Measurements from ENCODE around the gene AP5M1.

AP5M1 gene

GRCh38 chr14:57291692-57292647 is 23.2 kb downstream of the AP5M1 start:
- peaks cover 34% of the 10 kb centered on the region for H3K36me3 ChIP-seq (ENCODE audit: insufficient read depth, low read depth, low read length)
- H3K4me3 ChIP-seq (ENCODE audit: low read length): no peak overlapping the region
- peaks cover 5% of the 10 kb centered on the region; the same call in 1 of the 2 replicates for H3K4me1 ChIP-seq (ENCODE audit: insufficient read depth, low read length)
- no peaks in the 10 kb centered on the region for H3K9me3 ChIP-seq (ENCODE audit: insufficient read depth, low read depth, low read length)
- 0 out of 2 replicates have a peak overlapping the region, but pooled peaks have one; percentile 31 for H3K9ac ChIP-seq (ENCODE audit: low read depth, low read length)
- H3K27ac ChIP-seq (ENCODE audit: low read length): no peak overlapping the region
- H3K27me3 ChIP-seq (ENCODE audit: insufficient read depth, low read length): no peaks in the 10 kb centered on the region

GRCh38 chr14:57293866-57294837 is 25.4 kb downstream of the AP5M1 start:
- Histone ChIP-seq H3K27ac (ENCODE audit: low read length) (no peak overlapping the region), H3K4me1 (ENCODE audit: insufficient read depth, low read length) (peaks cover 5% of the 10 kb centered on the region; the same call in 1 of the 2 replicates), H3K9me3 (ENCODE audit: insufficient read depth, low read depth, low read length) (no peaks in the 10 kb centered on the region), H3K9ac (ENCODE audit: low read depth, low read length) (no peak overlapping the region), H3K36me3 (ENCODE audit: insufficient read depth, low read depth, low read length) (peaks cover 18% of the 10 kb centered on the region; the same call in 1 of the 2 replicates), H3K27me3 (ENCODE audit: insufficient read depth, low read length) (no peaks in the 10 kb centered on the region), H3K4me3 (ENCODE audit: low read length) (no peak overlapping the region)

GRCh38 chr14:57295239-57295638 is 26.5 kb downstream of the AP5M1 start:
- H3K27ac ChIP-seq (ENCODE audit: low read length): no peak overlapping the region
- H3K4me1 ChIP-seq (ENCODE audit: insufficient read depth, low read length): peaks cover 5% of the 10 kb centered on the region; the same call in 1 of the 2 replicates
- H3K36me3 ChIP-seq (ENCODE audit: insufficient read depth, low read depth, low read length): 0 out of 2 replicates have a peak, but pooled peaks cover 7% of the 10 kb centered on the region
- H3K9me3 ChIP-seq (ENCODE audit: insufficient read depth, low read depth, low read length): no peaks in the 10 kb centered on the region
- H3K4me3 ChIP-seq (ENCODE audit: low read length): no peak overlapping the region
- no peaks in the 10 kb centered on the region for H3K27me3 ChIP-seq (ENCODE audit: insufficient read depth, low read length)
- no peak overlapping the region for H3K9ac ChIP-seq (ENCODE audit: low read depth, low read length)

- Histone ChIP-seq H3K9me3 (ENCODE audit: insufficient read depth, low read depth, low read length) (no peaks in the 10 kb centered on the region), H3K27me3 (ENCODE audit: insufficient read depth, low read length) (no peaks in the 10 kb centered on the region), H3K36me3 (ENCODE audit: insufficient read depth, low read depth, low read length) (no peaks in the 10 kb centered on the region), H3K9ac (ENCODE audit: low read depth, low read length) (no peak overlapping the region), H3K27ac (ENCODE audit: low read length) (no peak overlapping the region), H3K4me3 (ENCODE audit: low read length) (no peak overlapping the region), H3K4me1 (ENCODE audit: insufficient read depth, low read length) (peaks cover 5% of the 10 kb centered on the region; the same call in 1 of the 2 replicates)
Measured at GRCh38 chr14:57297852-57298251, 29.1 kb downstream of the AP5M1 start.

GRCh38 chr14:57299511-57299910 is 30.7 kb downstream of the AP5M1 start:
- Histone ChIP-seq H3K9me3 (ENCODE audit: insufficient read depth, low read depth, low read length) (no peaks in the 10 kb centered on the region), H3K27ac (ENCODE audit: low read length) (no peak overlapping the region), H3K36me3 (ENCODE audit: insufficient read depth, low read depth, low read length) (no peaks in the 10 kb centered on the region), H3K4me3 (ENCODE audit: low read length) (no peak overlapping the region), H3K27me3 (ENCODE audit: insufficient read depth, low read length) (no peaks in the 10 kb centered on the region), H3K9ac (ENCODE audit: low read depth, low read length) (no peak overlapping the region), H3K4me1 (ENCODE audit: insufficient read depth, low read length) (no peaks in the 10 kb centered on the region)

- no peaks in the 10 kb centered on the region for H3K36me3 ChIP-seq (ENCODE audit: insufficient read depth, low read depth, low read length)
- H3K4me3 ChIP-seq (ENCODE audit: low read length): no peak overlapping the region
- no peaks in the 10 kb centered on the region for H3K27me3 ChIP-seq (ENCODE audit: insufficient read depth, low read length)
- no peak overlapping the region for H3K9ac ChIP-seq (ENCODE audit: low read depth, low read length)
- no peaks in the 10 kb centered on the region for H3K4me1 ChIP-seq (ENCODE audit: insufficient read depth, low read length)
- no peaks in the 10 kb centered on the region for H3K9me3 ChIP-seq (ENCODE audit: insufficient read depth, low read depth, low read length)
- H3K27ac ChIP-seq (ENCODE audit: low read length): no peak overlapping the region
Measured at GRCh38 chr14:57302883-57303282, 34.1 kb downstream of the AP5M1 start.

- H3K27ac ChIP-seq (ENCODE audit: low read length): no peak overlapping the region
- H3K27me3 ChIP-seq (ENCODE audit: insufficient read depth, low read length): no peaks in the 10 kb centered on the region
- H3K4me1 ChIP-seq (ENCODE audit: insufficient read depth, low read length): no peaks in the 10 kb centered on the region
- H3K9ac ChIP-seq (ENCODE audit: low read depth, low read length): no peak overlapping the region
- no peak overlapping the region for H3K4me3 ChIP-seq (ENCODE audit: low read length)
- no peaks in the 10 kb centered on the region for H3K36me3 ChIP-seq (ENCODE audit: insufficient read depth, low read depth, low read length)
- no peaks in the 10 kb centered on the region for H3K9me3 ChIP-seq (ENCODE audit: insufficient read depth, low read depth, low read length)
Measured at GRCh38 chr14:57314396-57315089, 45.8 kb downstream of the AP5M1 start.

- Histone ChIP-seq H3K4me1 (ENCODE audit: insufficient read depth, low read length) (no peaks in the 10 kb centered on the region), H3K36me3 (ENCODE audit: insufficient read depth, low read depth, low read length) (no peaks in the 10 kb centered on the region), H3K4me3 (ENCODE audit: low read length) (no peak overlapping the region), H3K9me3 (ENCODE audit: insufficient read depth, low read depth, low read length) (no peaks in the 10 kb centered on the region), H3K27me3 (ENCODE audit: insufficient read depth, low read length) (no peaks in the 10 kb centered on the region), H3K27ac (ENCODE audit: low read length) (no peak overlapping the region), H3K9ac (ENCODE audit: low read depth, low read length) (no peak overlapping the region)
Measured at GRCh38 chr14:57317248-57317833, 48.6 kb downstream of the AP5M1 start.

- no peaks in the 10 kb centered on the region for H3K9me3 ChIP-seq (ENCODE audit: insufficient read depth, low read depth, low read length)
- H3K9ac ChIP-seq (ENCODE audit: low read depth, low read length): no peak overlapping the region
- H3K27me3 ChIP-seq (ENCODE audit: insufficient read depth, low read length): no peaks in the 10 kb centered on the region
- H3K4me3 ChIP-seq (ENCODE audit: low read length): no peak overlapping the region
- no peak overlapping the region for H3K27ac ChIP-seq (ENCODE audit: low read length)
- H3K36me3 ChIP-seq (ENCODE audit: insufficient read depth, low read depth, low read length): no peaks in the 10 kb centered on the region
- no peaks in the 10 kb centered on the region for H3K4me1 ChIP-seq (ENCODE audit: insufficient read depth, low read length)
Measured at GRCh38 chr14:57319636-57320192, 50.9 kb downstream of the AP5M1 start.

GRCh38 chr14:57323721-57324120 is 55.0 kb downstream of the AP5M1 start:
- H3K4me3 ChIP-seq (ENCODE audit: low read length): no peak overlapping the region

More at GRCh38 chr14:57323721-57324120, 55.0 kb downstream of the AP5M1 start:
- no peaks in the 10 kb centered on the region for H3K36me3 ChIP-seq (ENCODE audit: insufficient read depth, low read depth, low read length)
- no peak overlapping the region for H3K9ac ChIP-seq (ENCODE audit: low read depth, low read length)
- H3K27me3 ChIP-seq (ENCODE audit: insufficient read depth, low read length): no peaks in the 10 kb centered on the region
- H3K27ac ChIP-seq (ENCODE audit: low read length): no peak overlapping the region
- H3K9me3 ChIP-seq (ENCODE audit: insufficient read depth, low read depth, low read length): no peaks in the 10 kb centered on the region
- no peaks in the 10 kb centered on the region for H3K4me1 ChIP-seq (ENCODE audit: insufficient read depth, low read length)

Measured in iPS-20b (cell line).